ENCODE data around the gene RFX8.

The RFX8 gene

DNA sequence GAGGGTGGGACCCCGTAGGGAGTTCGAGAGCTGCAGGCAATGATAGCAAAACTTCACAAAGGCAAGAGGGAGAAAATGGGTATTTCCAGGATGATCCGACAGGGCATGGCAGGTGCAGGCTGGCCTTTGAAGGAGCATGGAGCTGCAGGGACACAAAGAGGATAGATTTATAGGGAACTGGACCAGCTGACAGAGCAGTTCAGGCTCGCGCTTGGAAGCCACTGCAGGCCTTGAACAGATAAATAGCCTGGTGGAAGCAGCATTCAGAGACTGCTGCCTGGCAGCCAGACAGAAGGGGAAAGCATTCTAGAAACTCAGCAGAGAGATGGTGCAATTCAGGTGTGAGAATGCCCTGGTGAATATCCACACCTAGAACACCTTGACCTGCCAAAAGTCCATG, 58.3 kb downstream of the RFX8 start:
- Mint-ChIP-seq H3K27ac (no peak overlapping the region), H3K4me3 (no peak overlapping the region), H3K9me3 (no peaks in the 10 kb centered on the region), H3K4me1 (no peaks in the 10 kb centered on the region), H3K36me3 (no peaks in the 10 kb centered on the region)
- ATAC-seq (no peak), DNase-seq (ENCODE audit: low spot score in 2 of 2) (no peak)

GRCh38 chr2:101415884-101416283, 59.0 kb downstream of the RFX8 start:
- Mint-ChIP-seq H3K36me3 (no peaks in the 10 kb centered on the region), H3K4me1 (no peaks in the 10 kb centered on the region), H3K4me3 (no peak overlapping the region), H3K9me3 (no peaks in the 10 kb centered on the region), H3K27ac (no peak overlapping the region)
- DNase-seq (ENCODE audit: low spot score in 2 of 2) (no peak), ATAC-seq (no peak)

- no peak overlapping the region for H3K27ac Mint-ChIP-seq
- DNase-seq (ENCODE audit: low spot score in 2 of 2) (no peak), ATAC-seq (no peak)
- no peaks in the 10 kb centered on the region for H3K9me3 Mint-ChIP-seq
- H3K36me3 Mint-ChIP-seq, result no peaks in the 10 kb centered on the region
- H3K4me3 Mint-ChIP-seq, result no peak overlapping the region
- no peaks in the 10 kb centered on the region for H3K4me1 Mint-ChIP-seq
These were observed 59.7 kb downstream of the RFX8 start for GRCh38 chr2:101415220-101415619.

DNA sequence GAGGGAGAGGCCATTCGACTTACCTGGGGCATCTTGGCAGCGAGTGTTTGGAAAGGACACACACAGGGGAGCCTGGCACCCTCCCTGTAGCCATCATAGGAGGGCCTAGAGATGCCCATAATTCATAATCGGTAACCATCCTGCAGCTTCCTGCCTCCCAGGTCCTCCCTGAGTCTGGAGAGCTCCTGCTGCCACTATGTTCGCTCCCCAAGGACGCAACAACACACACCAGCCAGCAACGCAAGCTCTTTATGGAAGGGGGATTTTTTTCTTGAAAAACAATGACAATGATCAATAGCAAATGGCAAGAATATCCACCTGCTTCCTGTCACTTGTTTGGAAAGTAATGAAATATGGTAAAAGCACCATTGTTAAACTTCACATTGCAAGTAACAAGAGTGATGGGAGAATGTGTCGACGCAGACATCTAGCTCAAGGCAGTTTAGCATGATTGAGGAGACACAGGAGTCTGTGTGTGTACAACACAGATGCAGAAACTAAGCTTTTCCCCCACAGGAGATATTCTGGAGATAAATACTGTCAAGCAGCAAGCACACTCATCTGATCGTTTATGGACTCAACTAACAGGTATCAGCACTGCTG, 62.7 kb downstream of the RFX8 start:
- H3K4me1 Mint-ChIP-seq, result no peaks in the 10 kb centered on the region
- no peak overlapping the region for H3K4me3 Mint-ChIP-seq
- no peak for DNase-seq (ENCODE audit: low spot score in 2 of 2)
- H3K27ac Mint-ChIP-seq, result no peak overlapping the region
- H3K36me3 Mint-ChIP-seq, result no peaks in the 10 kb centered on the region
- H3K9me3 Mint-ChIP-seq, result no peaks in the 10 kb centered on the region
- no peak for ATAC-seq

DNA sequence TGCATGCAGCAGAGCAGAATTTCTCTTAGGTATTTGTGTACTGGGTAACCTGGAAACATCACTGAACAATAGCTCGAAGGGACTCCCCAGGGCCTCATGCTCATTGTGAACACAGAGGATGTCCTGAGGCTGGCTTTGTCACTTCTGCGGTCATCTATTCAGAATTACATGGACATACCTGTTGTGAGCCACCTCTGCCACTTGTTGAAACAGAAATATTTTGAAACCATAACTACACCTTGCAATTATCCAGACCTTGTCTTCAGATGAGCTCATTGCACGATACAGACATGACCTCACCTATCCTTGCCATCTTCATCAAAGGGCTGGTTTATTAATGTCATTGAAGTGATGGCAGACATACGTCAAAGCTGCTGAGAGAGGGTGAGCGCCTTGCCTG, 64.2 kb downstream of the RFX8 start:
- Mint-ChIP-seq H3K36me3 (no peaks in the 10 kb centered on the region), H3K9me3 (no peaks in the 10 kb centered on the region)
- ATAC-seq, result no peak

GRCh38 chr2:101410114-101410513, 64.8 kb downstream of the RFX8 start:
- no peak overlapping the region for H3K27ac Mint-ChIP-seq
- no peaks in the 10 kb centered on the region for H3K9me3 Mint-ChIP-seq
- no peak overlapping the region for H3K4me3 Mint-ChIP-seq
- peak; percentile 25 for ATAC-seq
- DNase-seq (ENCODE audit: low spot score in 2 of 2), result no peak
- H3K4me1 Mint-ChIP-seq, result no peaks in the 10 kb centered on the region
- H3K36me3 Mint-ChIP-seq, result no peaks in the 10 kb centered on the region

More for the DNA sequence above, 64.2 kb downstream of the RFX8 start:
- no peak for DNase-seq (ENCODE audit: low spot score in 2 of 2)
- H3K4me1 Mint-ChIP-seq, result no peaks in the 10 kb centered on the region
- no peak overlapping the region for H3K27ac Mint-ChIP-seq
- H3K4me3 Mint-ChIP-seq, result no peak overlapping the region

DNA sequence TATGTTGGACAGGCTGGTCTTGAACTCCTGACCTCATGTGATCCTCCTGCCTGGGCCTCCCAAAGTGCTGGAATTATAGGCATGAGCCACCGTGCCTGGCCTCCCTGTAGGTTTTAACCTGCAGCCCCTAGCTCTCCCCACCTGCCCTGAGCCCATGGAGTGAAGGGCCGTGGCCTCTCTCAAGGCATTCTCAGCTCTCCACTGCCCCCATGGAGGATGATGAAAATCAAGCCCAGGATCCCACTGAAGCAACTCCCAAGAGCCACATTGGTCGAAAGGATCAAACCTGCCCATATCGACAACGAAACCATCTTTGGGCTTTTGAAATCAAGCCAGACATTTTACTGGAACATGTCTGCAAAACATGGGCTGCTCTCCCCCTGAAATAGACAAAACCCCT, 65.2 kb downstream of the RFX8 start:
- H3K9me3 Mint-ChIP-seq, result no peaks in the 10 kb centered on the region
- no peaks in the 10 kb centered on the region for H3K4me1 Mint-ChIP-seq
- DNase-seq (ENCODE audit: low spot score in 2 of 2) (no peak), ATAC-seq (no peak)
- H3K27ac Mint-ChIP-seq, result no peak overlapping the region
- no peak overlapping the region for H3K4me3 Mint-ChIP-seq
- no peaks in the 10 kb centered on the region for H3K36me3 Mint-ChIP-seq

GRCh38 chr2:101408925-101409324, 66.0 kb downstream of the RFX8 start:
- no peaks in the 10 kb centered on the region for H3K36me3 Mint-ChIP-seq
- DNase-seq (ENCODE audit: low spot score in 2 of 2) (no peak), ATAC-seq (no peak)
- H3K27ac Mint-ChIP-seq, result no peak overlapping the region
- no peaks in the 10 kb centered on the region for H3K4me1 Mint-ChIP-seq
- no peaks in the 10 kb centered on the region for H3K9me3 Mint-ChIP-seq
- H3K4me3 Mint-ChIP-seq, result no peak overlapping the region

DNA sequence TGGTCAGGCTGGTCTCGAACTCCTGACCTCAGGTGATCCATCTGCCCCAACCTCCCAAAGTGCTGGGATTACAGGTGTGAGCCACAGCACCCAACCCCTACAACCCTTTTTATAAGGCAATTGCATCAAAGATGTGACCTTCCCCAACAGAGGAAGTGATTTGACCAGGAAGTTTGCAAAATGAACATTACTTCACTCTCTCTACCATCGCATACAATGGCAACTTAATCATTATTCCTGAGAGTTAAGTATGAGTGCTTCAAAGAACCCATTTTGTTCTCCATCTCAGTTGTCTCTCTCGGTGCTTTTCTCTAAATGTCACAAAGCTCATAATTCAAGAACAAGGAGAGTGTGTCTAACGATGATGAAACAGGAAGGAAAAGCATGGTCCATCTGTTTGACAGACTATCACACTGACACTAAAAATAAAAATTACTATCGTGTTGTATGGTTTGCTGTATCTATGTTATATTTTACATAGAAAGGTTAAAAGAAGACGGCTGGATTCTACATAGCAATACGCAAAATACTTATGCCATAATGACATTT, 69.5 kb downstream of the RFX8 start:
- ATAC-seq, result no peak
- H3K4me1 Mint-ChIP-seq, result peaks cover 8% of the 10 kb centered on the region
- no peak for DNase-seq (ENCODE audit: low spot score in 2 of 2)
- no peaks in the 10 kb centered on the region for H3K36me3 Mint-ChIP-seq
- no peak overlapping the region for H3K27ac Mint-ChIP-seq
- H3K4me3 Mint-ChIP-seq, result no peak overlapping the region
- no peaks in the 10 kb centered on the region for H3K9me3 Mint-ChIP-seq

DNA sequence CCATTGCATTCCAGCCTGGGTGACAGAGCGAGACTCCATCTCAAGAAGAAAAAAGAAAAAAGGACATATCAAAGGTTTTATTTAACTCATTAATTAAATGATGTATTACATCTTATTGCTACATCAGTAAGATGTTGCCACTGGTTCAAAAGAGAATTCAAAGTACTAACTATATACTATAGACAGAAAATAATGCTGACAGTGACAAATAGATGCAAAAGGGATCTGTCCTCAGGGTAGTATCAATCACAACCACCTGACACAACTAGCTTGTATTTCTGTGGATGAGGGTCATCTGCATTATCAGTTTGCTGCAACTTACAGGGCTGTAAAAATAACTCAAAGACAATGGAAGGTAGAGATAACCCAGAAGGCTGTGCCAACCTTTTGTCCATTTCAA, 71.2 kb downstream of the RFX8 start:
- Mint-ChIP-seq H3K4me3 (no peak overlapping the region), H3K9me3 (no peaks in the 10 kb centered on the region), H3K4me1 (peaks cover 8% of the 10 kb centered on the region), H3K27ac (no peak overlapping the region), H3K36me3 (no peaks in the 10 kb centered on the region)
- ATAC-seq (no peak), DNase-seq (ENCODE audit: low spot score in 2 of 2) (no peak)

DNA sequence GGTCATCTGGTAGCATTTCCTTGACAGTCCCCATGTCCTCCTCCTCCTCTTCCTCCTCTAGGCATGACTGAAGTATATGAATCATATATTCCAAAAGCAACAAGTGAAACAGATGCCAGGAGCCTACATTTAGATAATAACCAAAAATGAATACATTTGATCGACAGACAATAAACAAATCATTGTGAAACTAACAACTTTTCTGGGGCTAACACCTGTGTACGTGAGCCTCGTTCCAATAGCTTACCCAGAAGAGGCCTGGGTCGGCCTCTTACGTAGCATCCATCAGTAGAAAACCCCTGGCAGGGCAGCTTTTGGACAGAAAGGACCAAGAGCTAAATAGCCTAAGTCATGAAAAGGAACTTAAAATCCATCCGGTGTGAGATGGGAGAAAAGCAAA, 72.3 kb downstream of the RFX8 start:
- no peaks in the 10 kb centered on the region for H3K36me3 Mint-ChIP-seq
- H3K4me3 Mint-ChIP-seq, result no peak overlapping the region
- H3K9me3 Mint-ChIP-seq, result no peaks in the 10 kb centered on the region
- H3K4me1 Mint-ChIP-seq, result peaks cover 16% of the 10 kb centered on the region
- H3K27ac Mint-ChIP-seq, result peak overlapping the region; percentile 9
- DNase-seq (ENCODE audit: low spot score in 2 of 2) (no peak), ATAC-seq (peak; percentile 62)

GRCh38 chr2:101401906-101402305, 73.0 kb downstream of the RFX8 start:
- Mint-ChIP-seq H3K4me1 (peaks cover 16% of the 10 kb centered on the region), H3K9me3 (no peaks in the 10 kb centered on the region), H3K4me3 (no peak overlapping the region), H3K27ac (no peak overlapping the region), H3K36me3 (no peaks in the 10 kb centered on the region)
- ATAC-seq, result no peak
- no peak for DNase-seq (ENCODE audit: low spot score in 2 of 2)

GRCh38 chr2:101401326-101401665, 73.6 kb downstream of the RFX8 start:
- Mint-ChIP-seq H3K4me3 (no peak overlapping the region), H3K36me3 (no peaks in the 10 kb centered on the region), H3K9me3 (no peaks in the 10 kb centered on the region), H3K4me1 (peaks cover 17% of the 10 kb centered on the region), H3K27ac (no peak overlapping the region)
- ATAC-seq (no peak), DNase-seq (ENCODE audit: low spot score in 2 of 2) (no peak)

- no peak overlapping the region for H3K27ac Mint-ChIP-seq
- DNase-seq (ENCODE audit: low spot score in 2 of 2) (no peak), ATAC-seq (no peak)
- H3K9me3 Mint-ChIP-seq, result no peaks in the 10 kb centered on the region
- no peaks in the 10 kb centered on the region for H3K36me3 Mint-ChIP-seq
- no peak overlapping the region for H3K4me3 Mint-ChIP-seq
- peaks cover 23% of the 10 kb centered on the region for H3K4me1 Mint-ChIP-seq
These were observed 74.2 kb downstream of the RFX8 start for GRCh38 chr2:101400506-101401325.

- Mint-ChIP-seq H3K4me1 (peaks cover 23% of the 10 kb centered on the region), H3K4me3 (no peak overlapping the region), H3K36me3 (no peaks in the 10 kb centered on the region), H3K27ac (no peak overlapping the region), H3K9me3 (no peaks in the 10 kb centered on the region)
- DNase-seq (ENCODE audit: low spot score in 2 of 2) (no peak), ATAC-seq (no peak)
These were observed 74.9 kb downstream of the RFX8 start for GRCh38 chr2:101400048-101400447.

Measured in stimulated activated effector memory CD8-positive, alpha-beta T cell treated with anti-CD3 and anti-CD28 coated beads, Interleukin-12 subunit alpha, Interleukin-12 subunit beta, amount 100 ng/mL, for 72 hours (primary cell).